Stimulated activated CD8-positive, alpha-beta memory T cell treated with anti-CD3 and anti-CD28 coated beads, Interleukin-15, amount 100 ng/mL, for 24 hours (primary cell): Measurements from ENCODE around the gene PTPN5.
"Not testable (repeated sequence)": the region's sequence is repeated elsewhere in the genome, so short reads cannot be mapped to it uniquely, and the experiment has no call there.

ENCODE experiments used
- DNase-seq: peaks from one replicate; pipeline ENCODE4 v3.0.0-alpha.2; 2020; ENCODE audit warnings: low read depth

Gene PTPN5

GRCh38 chr11:18681949-18682348, 109.6 kb downstream of the PTPN5 start:
- DNase-seq, result not testable (repeated sequence)
